Stimulated activated CD4-positive, alpha-beta T cell treated with anti-CD3 and anti-CD28 coated beads, TNF-alpha, amount 100 ng/mL, for 24 hours (primary cell): ENCODE results near the gene KCNH8.

Experiments
- DNase-seq, 3 experiments: peaks; one replicate each; pipeline ENCODE4 v3.0.0-alpha.2; 2020; ENCODE audit warnings: low read depth in 3 of 3

Gene KCNH8

DNA sequence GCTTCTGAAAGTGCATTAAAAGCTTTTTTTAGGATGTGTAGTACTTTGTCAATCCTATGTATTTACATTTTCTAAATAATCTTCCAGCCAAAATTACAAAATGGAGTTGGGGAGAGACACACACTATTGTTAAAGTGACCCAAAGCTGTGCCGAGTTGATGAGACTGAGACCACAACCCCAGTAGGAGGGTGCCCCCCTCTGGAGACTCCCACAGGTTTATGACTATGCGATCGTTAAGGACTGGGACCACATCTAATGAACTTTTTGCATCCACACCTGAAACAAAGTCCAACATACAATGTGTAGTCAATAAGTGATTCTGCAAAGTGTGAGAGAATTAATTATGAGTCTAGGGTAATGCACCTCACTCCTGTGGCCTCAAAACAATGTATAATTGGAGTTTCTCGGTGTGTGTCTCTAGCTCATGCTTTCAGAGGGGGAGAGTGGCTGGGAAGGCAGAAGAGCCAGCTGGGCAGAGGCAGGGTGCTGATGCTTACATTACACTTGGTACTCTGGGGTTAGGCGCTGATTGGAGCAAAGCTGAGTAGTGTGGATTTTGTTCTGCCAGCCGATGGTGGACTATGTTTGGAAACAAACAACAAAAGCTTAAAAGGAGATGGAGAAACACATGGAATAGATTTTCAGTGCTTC lies 102.8 kb downstream of the KCNH8 start:
- no peak for DNase-seq

GRCh38 chr3:19254189-19254588 lies 105.9 kb downstream of the KCNH8 start:
- no peak for DNase-seq

DNA sequence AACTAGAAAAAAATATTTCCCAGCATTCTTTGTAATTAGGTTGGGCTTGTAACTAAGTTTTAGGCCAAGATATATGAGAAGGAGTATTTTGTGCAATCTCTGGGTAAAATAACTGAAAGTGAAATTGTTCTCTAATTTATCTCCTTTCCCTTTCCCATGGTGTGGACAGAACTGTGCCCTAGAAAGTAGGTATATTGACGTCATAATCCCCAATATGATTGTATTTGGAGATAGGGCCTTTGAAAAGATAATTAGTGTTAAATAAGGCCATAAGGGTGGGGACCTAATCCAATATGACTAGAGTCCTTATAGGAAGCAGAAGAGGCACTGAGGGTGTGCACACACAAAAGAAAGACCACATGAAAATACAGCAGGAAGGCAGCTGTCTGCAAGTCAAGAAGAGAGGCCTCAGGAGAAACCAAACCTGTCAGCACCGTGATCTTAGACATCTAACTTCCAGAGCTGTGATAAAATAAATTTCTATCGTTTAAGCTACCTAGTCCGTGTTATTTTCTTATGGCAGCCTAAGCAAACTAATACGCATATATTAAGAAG lies 106.6 kb downstream of the KCNH8 start:
- no peak for DNase-seq

DNA sequence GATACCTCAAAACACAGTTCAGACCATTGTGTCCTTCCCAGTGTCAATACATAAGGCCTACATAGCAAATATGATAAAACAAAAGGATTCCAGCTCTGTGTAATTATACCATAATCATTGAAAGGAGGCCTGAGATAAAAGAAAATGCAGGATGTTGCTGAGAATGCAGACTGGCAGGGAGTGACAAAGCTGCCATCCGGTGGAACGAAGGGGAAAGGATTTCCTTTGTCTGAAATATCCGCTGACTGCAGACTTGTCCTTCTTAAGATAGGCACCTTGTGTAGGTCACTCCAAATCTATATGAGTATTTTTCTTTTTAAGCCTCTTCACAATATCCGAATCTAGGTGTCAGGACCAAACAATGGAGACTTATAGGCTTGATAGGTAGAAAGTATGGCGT lies 108.0 kb downstream of the KCNH8 start:
- no peak for DNase-seq

GRCh38 chr3:19263606-19264005 lies 115.3 kb downstream of the KCNH8 start:
- DNase-seq: no peak

- no peak for DNase-seq
These were observed 116.1 kb downstream of the KCNH8 start for GRCh38 chr3:19264424-19264823.

DNA sequence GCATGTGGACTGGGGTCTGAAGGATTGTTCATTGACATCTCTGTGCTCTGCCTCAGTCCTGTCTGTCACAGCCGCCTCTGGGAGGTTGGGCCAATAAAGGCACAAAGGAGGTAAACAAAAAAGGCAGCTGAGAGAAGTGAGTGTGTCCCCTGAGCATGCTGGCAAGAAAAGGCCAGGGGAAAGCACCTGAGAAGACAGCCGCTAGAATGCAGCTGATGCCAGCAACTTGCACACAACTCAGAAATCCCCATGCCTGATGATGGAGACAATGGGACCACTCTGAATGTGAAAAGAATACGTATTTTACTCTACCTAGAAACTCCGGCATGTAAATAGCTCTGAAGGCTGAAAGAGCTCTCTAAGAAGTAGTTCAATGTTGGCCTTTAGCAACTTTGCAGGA lies 118.7 kb downstream of the KCNH8 start:
- no peak for DNase-seq

- no peak for DNase-seq
These were observed 122.2 kb downstream of the KCNH8 start for GRCh38 chr3:19270481-19270880.

- no peak for DNase-seq
These were observed 124.0 kb downstream of the KCNH8 start for GRCh38 chr3:19272296-19272695.

DNA sequence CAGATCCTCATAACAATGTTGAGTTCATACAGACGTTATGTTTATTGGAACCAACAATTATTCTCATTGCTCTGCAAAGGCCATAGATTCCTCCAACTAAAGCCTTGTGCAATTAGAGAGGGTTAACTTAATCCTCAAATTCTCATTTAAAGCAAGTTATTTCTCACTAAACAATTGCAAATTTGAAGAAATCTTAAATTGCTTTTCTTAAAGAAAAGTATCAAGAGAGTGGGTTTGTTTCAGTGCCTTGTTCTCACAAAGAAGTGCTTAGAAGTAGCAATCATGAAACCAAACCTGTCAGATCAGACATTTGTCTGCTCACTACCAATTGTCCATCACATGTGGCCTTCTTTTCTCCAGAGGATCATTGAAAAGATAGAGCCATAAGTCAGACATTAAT lies 124.8 kb downstream of the KCNH8 start:
- no peak for DNase-seq

- no peak for DNase-seq
These were observed 126.3 kb downstream of the KCNH8 start for GRCh38 chr3:19274576-19274975.

GRCh38 chr3:19284974-19285373 lies 136.7 kb downstream of the KCNH8 start:
- DNase-seq: no peak

DNA sequence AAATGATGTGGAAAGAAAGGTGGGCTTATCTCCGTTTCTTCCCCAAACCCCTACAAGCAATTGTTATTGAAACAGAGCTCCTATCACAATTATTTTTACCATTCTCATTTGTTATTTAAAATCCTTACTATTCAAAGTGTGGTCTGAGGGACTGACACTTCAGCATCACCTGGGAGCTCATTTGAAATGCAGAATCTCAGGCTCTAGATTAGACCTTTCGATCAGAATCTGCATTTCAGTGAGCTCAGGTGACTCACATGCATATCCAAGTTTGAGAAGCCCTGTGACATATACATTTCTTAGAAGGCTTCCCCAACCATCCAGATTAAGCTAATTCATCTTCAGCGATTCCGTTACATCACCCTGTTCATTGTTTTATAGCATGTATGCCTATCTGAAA lies 145.0 kb downstream of the KCNH8 start:
- DNase-seq: no peak

- no peak for DNase-seq
These were observed 146.9 kb downstream of the KCNH8 start for GRCh38 chr3:19295208-19295607.

GRCh38 chr3:19331931-19332330 lies 183.6 kb downstream of the KCNH8 start:
- no peak for DNase-seq

DNA sequence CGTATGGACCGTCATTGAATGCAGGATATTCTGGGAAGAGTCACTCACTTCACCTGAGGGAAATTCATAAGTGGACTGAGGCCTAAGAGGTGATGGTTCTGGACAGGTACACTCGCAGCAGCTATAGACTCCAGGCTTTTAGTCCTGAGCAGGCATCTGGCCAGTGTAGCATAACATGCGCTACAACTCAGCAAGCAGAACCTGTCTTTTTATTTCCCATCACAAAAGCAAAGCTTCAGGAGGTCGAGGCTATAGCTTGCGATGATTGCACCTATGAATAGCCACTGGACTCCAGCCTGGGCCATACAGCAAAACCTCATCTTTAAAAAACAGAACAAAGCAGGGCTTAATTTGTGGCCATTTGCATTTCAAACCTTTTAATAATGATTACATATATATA lies 185.8 kb downstream of the KCNH8 start:
- DNase-seq: no peak

DNA sequence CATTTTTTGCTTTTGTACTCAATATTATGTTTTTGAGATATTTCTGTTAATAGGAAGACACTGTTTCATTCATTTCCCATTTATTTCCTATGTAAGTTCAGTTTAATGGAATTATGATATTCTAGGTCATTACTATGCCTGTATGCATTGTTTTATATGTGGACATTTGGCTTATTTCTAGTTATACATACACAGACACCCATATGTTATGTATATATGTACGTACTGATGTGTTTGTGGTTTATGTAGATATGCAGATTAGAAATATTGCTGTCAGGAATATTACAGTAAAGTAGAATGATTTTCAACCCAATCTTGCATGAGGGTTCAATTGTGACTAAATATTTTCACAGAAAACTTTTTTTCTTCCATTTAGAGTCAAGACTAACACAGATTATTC lies 190.5 kb downstream of the KCNH8 start:
- DNase-seq: no peak

DNA sequence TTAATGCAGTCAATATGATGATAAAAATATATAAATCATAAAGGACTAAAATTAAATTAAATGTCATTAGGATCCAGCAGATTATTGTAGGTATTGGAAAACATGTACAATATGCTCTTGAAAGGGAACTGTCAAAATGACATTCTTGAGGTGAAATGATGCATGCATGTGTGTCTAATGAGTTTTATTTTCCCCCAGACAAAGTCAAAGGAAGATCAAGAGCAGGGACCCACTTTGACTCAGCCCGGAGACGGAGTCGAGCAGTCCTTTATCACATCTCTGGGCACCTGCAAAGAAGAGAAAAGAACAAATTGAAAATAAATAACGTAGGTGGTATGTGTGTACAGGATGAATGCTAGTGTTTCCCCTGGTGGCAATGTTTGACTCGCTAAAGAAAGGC lies 194.1 kb downstream of the KCNH8 start:
- no peak for DNase-seq

- DNase-seq: no peak
These were observed 198.4 kb downstream of the KCNH8 start for GRCh38 chr3:19346759-19347158.

DNA sequence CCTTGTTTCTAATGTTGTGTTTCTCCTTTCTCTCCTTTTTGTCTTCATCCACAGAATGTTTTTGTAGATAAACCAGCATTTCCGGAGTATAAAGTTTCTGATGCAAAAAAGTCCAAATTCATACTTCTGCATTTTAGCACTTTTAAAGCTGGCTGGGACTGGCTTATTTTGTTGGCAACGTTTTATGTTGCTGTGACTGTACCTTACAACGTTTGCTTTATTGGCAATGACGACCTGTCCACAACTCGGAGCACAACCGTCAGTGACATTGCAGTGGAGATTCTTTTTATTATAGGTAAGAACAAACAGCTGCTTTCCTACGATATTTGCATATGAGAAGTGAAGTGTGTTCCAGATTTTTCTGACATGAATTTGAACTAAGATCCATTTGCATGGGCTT lies 199.4 kb downstream of the KCNH8 start:
- DNase-seq: no peak

- DNase-seq: no peak
These were observed 200.2 kb downstream of the KCNH8 start for GRCh38 chr3:19348500-19348899.

- DNase-seq: no peak
These were observed 200.7 kb downstream of the KCNH8 start for GRCh38 chr3:19348941-19349564.

GRCh38 chr3:19357947-19358346 lies 209.6 kb downstream of the KCNH8 start:
- no peak for DNase-seq

DNA sequence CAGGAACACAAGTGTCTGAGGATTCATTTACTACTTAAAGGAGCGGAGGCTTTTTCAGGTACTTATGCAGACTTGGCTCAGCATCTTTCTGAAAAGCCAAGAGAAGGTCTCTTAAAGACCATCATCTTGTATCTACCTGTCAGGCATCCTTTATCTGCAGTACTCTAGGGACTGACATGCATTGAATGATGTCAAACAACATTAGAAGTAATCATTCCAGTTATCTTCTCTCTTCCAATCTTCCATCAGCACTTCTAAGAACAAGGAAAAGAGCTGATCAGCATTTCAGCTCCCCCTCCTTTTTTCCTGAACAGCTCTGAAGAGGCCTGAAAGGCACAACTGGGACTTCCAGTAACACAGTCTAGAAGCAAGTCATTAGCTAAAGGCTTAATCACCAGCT lies 214.8 kb downstream of the KCNH8 start:
- DNase-seq: no peak
